NCI-H1105 treated with DMSO at 0.1 percent for 48 hours (cell line): ENCODE results near the gene OR7G3.

ENCODE experiments used
- DNase-seq: peaks from one replicate; lab custom pipeline; 2025; lab: John Stamatoyannopoulos, UW

The OR7G3 gene

GRCh38 chr19:9107375-9107774 lies 19.4 kb downstream of the OR7G3 start, which contains the start of gene OR7G2:
OR7G2 (minus strand) TSS chr19:9107475; CDS start chr19:9103243, 4,232 bp downstream.
- DNase-seq: no peak

GRCh38 chr19:9086761-9087160 lies 40.0 kb downstream of the OR7G3 start, which contains the start of gene OR1M1:
OR1M1 (plus strand) TSS chr19:9087061; CDS start chr19:9093245, 6,184 bp downstream.
- no peak for DNase-seq

GRCh38 chr19:9078651-9079050 lies 48.1 kb downstream of the OR7G3 start:
- no peak for DNase-seq

GRCh38 chr19:9076901-9077300 lies 49.8 kb downstream of the OR7G3 start:
- no peak for DNase-seq
